Rectal smooth muscle tissue (tissue), 1 donor: ENCODE results near the gene ENDOD1.
A peak's percentile ranks its signal among the peaks of the same experiment; 100 is the strongest.
"Not testable (repeated sequence)": the region's sequence is repeated elsewhere in the genome, so short reads cannot be mapped to it uniquely, and the experiment has no call there.

Source experiments
- H3K27ac ChIP-seq: one replicate; pipeline ENCODE4 v1.7.0; 2013; ENCODE audit warnings: low read depth, low read length, inconsistent platforms
- H3K27me3 ChIP-seq: one replicate; pipeline ENCODE4 v1.7.0; 2013; ENCODE audit warnings: low read length; ENCODE audit not compliant: control insufficient read depth, insufficient read depth
- H3K36me3 ChIP-seq: one replicate; pipeline ENCODE4 v1.7.0; 2013; ENCODE audit warnings: low read length; ENCODE audit not compliant: control insufficient read depth, insufficient read depth
- H3K4me1 ChIP-seq: one replicate; pipeline ENCODE4 v1.7.0; 2013; ENCODE audit warnings: low read length; ENCODE audit not compliant: control insufficient read depth, insufficient read depth
- H3K4me3 ChIP-seq: one replicate; pipeline ENCODE4 v1.7.0; 2013; ENCODE audit warnings: low read length
- H3K9ac ChIP-seq: one replicate; pipeline ENCODE4 v1.7.0; 2013; ENCODE audit warnings: low read length

ENDOD1 gene

DNA sequence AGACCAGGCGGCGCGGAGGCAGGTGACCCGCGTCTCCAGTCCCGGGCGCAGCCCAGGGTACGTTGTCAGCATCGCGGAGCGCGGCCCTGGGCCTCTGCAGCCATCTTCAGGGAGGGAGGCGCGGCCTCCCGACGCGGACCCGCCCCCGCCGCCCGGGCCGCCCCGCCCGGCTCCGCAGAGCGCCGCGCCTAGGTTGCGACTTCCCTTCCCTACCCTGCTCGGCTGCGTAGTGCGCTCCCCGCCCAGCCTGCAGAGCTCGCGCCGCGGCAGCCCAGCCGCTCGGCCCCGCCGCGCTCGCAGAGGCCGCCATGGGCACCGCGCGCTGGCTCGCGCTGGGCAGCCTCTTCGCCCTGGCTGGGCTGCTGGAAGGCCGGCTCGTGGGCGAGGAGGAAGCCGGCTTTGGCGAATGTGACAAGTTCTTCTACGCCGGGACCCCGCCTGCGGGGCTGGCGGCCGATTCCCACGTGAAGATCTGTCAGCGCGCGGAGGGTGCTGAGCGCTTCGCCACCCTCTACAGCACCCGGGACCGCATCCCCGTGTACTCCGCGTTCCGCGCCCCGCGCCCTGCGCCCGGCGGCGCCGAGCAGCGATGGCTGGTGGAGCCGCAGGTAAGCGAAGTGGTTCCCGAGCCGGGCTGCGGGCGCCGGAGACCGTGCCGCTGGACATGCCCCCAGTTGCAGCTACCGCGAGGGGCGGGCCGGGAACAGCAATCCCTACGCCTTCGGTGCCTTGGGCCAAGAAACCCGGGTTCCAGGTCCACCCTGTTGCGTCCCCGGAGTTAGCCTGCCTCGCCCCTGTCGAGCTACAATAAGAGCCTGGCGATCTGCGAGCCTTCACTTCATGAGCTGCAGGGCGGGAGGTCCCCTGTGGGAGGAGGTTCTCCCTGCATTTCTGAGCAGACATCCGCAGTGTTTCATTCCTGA, at the start of gene ENDOD1:
Gene ENDOD1 (plus strand): TSS at position 227 of the 923 bp plus-strand sequence. CDS start 82 bp downstream, at position 309.
- no peaks in the 10 kb centered on the region for H3K36me3 ChIP-seq
- H3K27ac ChIP-seq, result peak within 1 kb of the TSS; percentile 80
- H3K27me3 ChIP-seq, result no peaks in the 10 kb centered on the region
- H3K4me3 ChIP-seq, result peak within 1 kb of the TSS; percentile 88
- H3K4me1 ChIP-seq, result peaks cover 4% of the 10 kb centered on the region
- H3K9ac ChIP-seq, result peak within 1 kb of the TSS; percentile 75

GRCh38 chr11:95042239-95042638, 47.4 kb upstream of the ENDOD1 start:
- Histone ChIP-seq H3K27me3 (no peaks in the 10 kb centered on the region), H3K4me3 (no peak overlapping the region), H3K27ac (no peak overlapping the region), H3K9ac (no peak overlapping the region), H3K4me1 (no peaks in the 10 kb centered on the region), H3K36me3 (no peaks in the 10 kb centered on the region)

DNA sequence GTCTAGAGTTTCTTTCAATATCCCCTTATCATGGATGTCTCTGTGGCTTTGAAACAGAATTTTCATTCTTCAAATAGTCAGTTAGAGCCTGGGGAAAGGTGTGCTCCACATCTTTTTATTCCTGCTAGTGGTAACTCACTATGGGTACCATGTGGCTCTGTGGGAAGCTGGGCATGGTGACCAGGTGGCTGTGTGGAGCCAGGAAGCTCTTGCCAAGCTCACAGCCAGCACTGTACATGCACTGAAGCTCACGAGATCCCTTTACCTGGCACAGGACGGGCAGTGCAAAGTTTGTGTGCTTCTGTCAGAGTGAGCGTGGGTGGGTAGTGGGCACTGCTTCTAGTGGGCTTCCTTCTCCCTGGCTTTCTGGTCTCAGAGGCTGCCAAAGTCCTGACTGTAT, 46.7 kb upstream of the ENDOD1 start:
- no peak overlapping the region for H3K27ac ChIP-seq
- H3K9ac ChIP-seq, result no peak overlapping the region
- H3K4me1 ChIP-seq, result no peaks in the 10 kb centered on the region
- H3K36me3 ChIP-seq, result no peaks in the 10 kb centered on the region
- H3K27me3 ChIP-seq, result no peaks in the 10 kb centered on the region
- no peak overlapping the region for H3K4me3 ChIP-seq

- no peaks in the 10 kb centered on the region for H3K36me3 ChIP-seq
- no peak overlapping the region for H3K9ac ChIP-seq
- H3K27me3 ChIP-seq, result no peaks in the 10 kb centered on the region
- no peak overlapping the region for H3K27ac ChIP-seq
- no peak overlapping the region for H3K4me3 ChIP-seq
- no peaks in the 10 kb centered on the region for H3K4me1 ChIP-seq
These were observed 45.6 kb upstream of the ENDOD1 start for GRCh38 chr11:95044010-95044409.

DNA sequence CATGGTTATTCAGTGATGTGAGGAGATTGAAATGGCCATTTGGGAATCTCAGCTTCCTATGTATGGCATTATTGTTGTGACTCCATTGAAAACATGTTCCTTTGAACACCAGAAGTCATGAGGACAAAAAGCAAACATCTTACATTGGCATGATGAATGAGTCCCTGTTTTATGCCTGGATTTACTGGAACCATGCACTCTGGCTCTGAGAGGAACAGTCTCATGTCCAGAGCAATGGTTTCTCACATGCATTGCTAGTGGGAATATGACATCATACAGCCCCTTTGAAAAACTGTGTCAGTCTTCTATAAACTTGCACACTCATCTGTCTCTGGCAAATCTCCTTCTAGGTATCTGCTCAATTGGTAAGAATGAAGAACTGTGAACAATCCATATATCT, 43.8 kb upstream of the ENDOD1 start:
- no peaks in the 10 kb centered on the region for H3K4me1 ChIP-seq
- no peaks in the 10 kb centered on the region for H3K36me3 ChIP-seq
- H3K27me3 ChIP-seq, result no peaks in the 10 kb centered on the region
- H3K27ac ChIP-seq, result no peak overlapping the region
- no peak overlapping the region for H3K9ac ChIP-seq
- no peak overlapping the region for H3K4me3 ChIP-seq

- H3K36me3 ChIP-seq, H3K4me1 ChIP-seq, H3K4me3 ChIP-seq, H3K27me3 ChIP-seq, H3K27ac ChIP-seq, H3K9ac ChIP-seq: not testable (repeated sequence)
These were observed 40.5 kb upstream of the ENDOD1 start, which contains the start of gene KDM4F for GRCh38 chr11:95049122-95049521. TSS of gene KDM4F (plus strand) at chr11:95049422.

GRCh38 chr11:95050595-95051202, 38.9 kb upstream of the ENDOD1 start:
- no peaks in the 10 kb centered on the region for H3K4me1 ChIP-seq
- H3K36me3 ChIP-seq, result no peaks in the 10 kb centered on the region
- H3K4me3 ChIP-seq, result no peak overlapping the region
- no peak overlapping the region for H3K9ac ChIP-seq
- H3K27ac ChIP-seq, result no peak overlapping the region
- H3K27me3 ChIP-seq, result no peaks in the 10 kb centered on the region

GRCh38 chr11:95054356-95054755, 35.3 kb upstream of the ENDOD1 start:
- Histone ChIP-seq H3K27ac (no peak overlapping the region), H3K36me3 (no peaks in the 10 kb centered on the region), H3K4me3 (no peak overlapping the region), H3K27me3 (no peaks in the 10 kb centered on the region), H3K9ac (no peak overlapping the region), H3K4me1 (no peaks in the 10 kb centered on the region)

DNA sequence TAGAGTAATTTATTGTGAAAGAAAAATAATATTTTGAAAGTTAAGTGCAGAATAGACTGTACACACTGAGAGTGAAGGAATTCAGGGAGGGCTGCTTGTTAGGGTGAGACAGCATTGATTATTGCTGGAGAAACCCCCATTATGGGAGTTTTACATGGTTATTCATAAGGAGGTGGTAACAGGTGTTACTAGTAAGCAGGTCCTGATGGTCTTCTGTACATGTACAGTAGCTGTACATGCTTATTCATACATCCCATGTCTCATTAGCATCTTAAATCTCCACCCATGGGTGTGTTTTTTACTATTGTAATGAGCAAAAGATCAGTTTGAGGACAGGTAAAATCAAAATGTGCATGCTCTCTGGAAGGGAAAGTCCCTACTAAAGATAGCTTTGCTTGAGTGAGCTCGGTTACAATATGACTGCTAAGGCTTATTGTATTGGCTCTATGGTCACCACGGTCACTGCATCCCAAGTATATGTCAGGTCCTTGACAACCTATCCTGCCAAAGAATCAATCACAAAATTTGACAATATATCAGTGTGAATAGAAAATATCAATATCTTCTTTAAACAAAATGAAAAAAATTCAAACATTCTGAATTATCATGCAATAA, 34.3 kb upstream of the ENDOD1 start:
- Histone ChIP-seq H3K9ac (no peak overlapping the region), H3K4me3 (no peak overlapping the region), H3K27me3 (no peaks in the 10 kb centered on the region)

GRCh38 chr11:95057959-95058358, 31.7 kb upstream of the ENDOD1 start:
- H3K4me1 ChIP-seq, result no peaks in the 10 kb centered on the region
- no peak overlapping the region for H3K27ac ChIP-seq
- H3K9ac ChIP-seq, result no peak overlapping the region
- no peaks in the 10 kb centered on the region for H3K27me3 ChIP-seq
- H3K4me3 ChIP-seq, result no peak overlapping the region
- no peaks in the 10 kb centered on the region for H3K36me3 ChIP-seq

More for the DNA sequence above, 34.3 kb upstream of the ENDOD1 start:
- H3K27ac ChIP-seq, result no peak overlapping the region
- H3K4me1 ChIP-seq, result no peaks in the 10 kb centered on the region
- no peaks in the 10 kb centered on the region for H3K36me3 ChIP-seq

GRCh38 chr11:95058621-95059020, 31.0 kb upstream of the ENDOD1 start:
- Histone ChIP-seq H3K36me3 (no peaks in the 10 kb centered on the region), H3K27me3 (no peaks in the 10 kb centered on the region), H3K4me3 (no peak overlapping the region), H3K27ac (no peak overlapping the region), H3K4me1 (no peaks in the 10 kb centered on the region), H3K9ac (no peak overlapping the region)

- Histone ChIP-seq H3K9ac (no peak overlapping the region), H3K27ac (no peak overlapping the region), H3K36me3 (no peaks in the 10 kb centered on the region), H3K4me1 (no peaks in the 10 kb centered on the region), H3K4me3 (no peak overlapping the region), H3K27me3 (no peaks in the 10 kb centered on the region)
These were observed 30.6 kb upstream of the ENDOD1 start for GRCh38 chr11:95059046-95059445.
